K562 (cell line): ENCODE data around the gene BAD. TPM values are rescaled to one million over a fixed set of nuclear protein-coding genes. Genes with fewer than 3 reads are reported as not detected.

ENCODE experiments used
- ASH1L ChIP-seq: fragments of 450-650 bp; IDR thresholded peaks from 2 replicates; pipeline ENCODE4 v1.6.1; 2018; ENCODE audit warnings: borderline replicate concordance, mild to moderate bottlenecking, low read depth; ENCODE audit not compliant: partially characterized antibody
- CBFA2T3 ChIP-seq: fragments of 450-650 bp; IDR thresholded peaks from 2 replicates; pipeline ENCODE4 v1.6.1; 2017
- CTBP1 ChIP-seq: fragments of 450-650 bp; IDR thresholded peaks from 2 replicates; pipeline ENCODE4 v1.6.1; 2016; ENCODE audit warnings: borderline replicate concordance
- EWSR1 ChIP-seq: fragments of 450-650 bp; IDR thresholded peaks from 2 replicates; pipeline ENCODE4 v1.6.1; 2018; ENCODE audit warnings: borderline replicate concordance, mild to moderate bottlenecking, low read depth, moderate library complexity; ENCODE audit not compliant: partially characterized antibody
- HIVEP1 ChIP-seq: fragments of 250-450 bp; sonication (Bioruptor Pico); IDR thresholded peaks from 2 replicates; pipeline ENCODE4 v1.4.0; 2020; ENCODE audit warnings: mild to moderate bottlenecking
- KDM1A ChIP-seq, 2 experiments: fragments of 450-650 bp; IDR thresholded peaks; 2 replicates each; pipeline ENCODE4 v1.6.1; 2016; ENCODE audit warnings: mild to moderate bottlenecking in 2 of 2
- KDM2B ChIP-seq: fragments of 250-450 bp; sonication (Bioruptor Pico); IDR thresholded peaks from 2 replicates; pipeline ENCODE4 v1.8.0; 2021; ENCODE audit warnings: mild to moderate bottlenecking, moderate library complexity
- NR1H2 ChIP-seq: sonication (generic); formaldehyde crosslinking; IDR thresholded peaks from 2 replicates; pipeline ENCODE4 v1.4.0; 2020; ENCODE audit warnings: mild to moderate bottlenecking, missing genetic modification reagents
- NR3C1 ChIP-seq: sonication (generic); formaldehyde crosslinking; IDR thresholded peaks from 2 replicates; pipeline ENCODE4 v1.8.1; 2022; ENCODE audit warnings: missing genetic modification reagents
- PURB ChIP-seq: sonication (generic); formaldehyde crosslinking; IDR thresholded peaks from 2 replicates; pipeline ENCODE4 v1.9.0; 2021; ENCODE audit warnings: low read depth, mild to moderate bottlenecking, missing genetic modification reagents
- RBM15 ChIP-seq: fragments of 200-400 bp; formaldehyde crosslinking; IDR thresholded peaks from 2 replicates; pipeline ENCODE4 v1.6.1; 2018; ENCODE audit warnings: mild to moderate bottlenecking, low read length, moderate library complexity; ENCODE audit not compliant: insufficient read depth
- RFX7 ChIP-seq: fragments of 250-450 bp; sonication (Bioruptor Pico); IDR thresholded peaks from 2 replicates; pipeline ENCODE4 v1.5.1; 2021; ENCODE audit warnings: mild to moderate bottlenecking
- SIRT6 ChIP-seq: IDR thresholded peaks from one replicate; pipeline ENCODE4 v1.6.1; 2012; ENCODE audit warnings: low read depth, mild to moderate bottlenecking, control low read depth, inconsistent platforms, low read length, moderate library complexity
- SMAD3 ChIP-seq: fragments of 450-650 bp; formaldehyde crosslinking; conservative IDR thresholded peaks from 2 replicates; pipeline ENCODE4 v1.4.0; 2020; ENCODE audit warnings: mild to moderate bottlenecking
- ZBTB8A ChIP-seq: fragments of 450-650 bp; IDR thresholded peaks from 2 replicates; pipeline ENCODE4 v1.6.1; 2018; ENCODE audit warnings: mild to moderate bottlenecking, moderate library complexity; ENCODE audit not compliant: partially characterized antibody
- ZC3H11A ChIP-seq: IDR thresholded peaks from 2 replicates; pipeline ENCODE4 v1.6.1; 2012; ENCODE audit warnings: low read depth, low read length, improper control_type of control experiment
- ZNF133 ChIP-seq: fragments of 250-450 bp; sonication (Bioruptor Pico); IDR thresholded peaks from 2 replicates; pipeline ENCODE4 v1.4.0; 2020; ENCODE audit warnings: mild to moderate bottlenecking
- ZNF436 ChIP-seq: fragments of 250-450, 450-650 bp; sonication (Bioruptor Pico); formaldehyde crosslinking; IDR thresholded peaks from 2 replicates; pipeline ENCODE4 v1.7.0; 2020; ENCODE audit warnings: mild to moderate bottlenecking
- ZNF76 ChIP-seq: fragments of 250-450 bp; sonication (Bioruptor Pico); IDR thresholded peaks from 2 replicates; pipeline ENCODE4 v1.4.0; 2020; ENCODE audit warnings: mild to moderate bottlenecking, moderate library complexity, borderline replicate concordance
- polyA plus RNA-seq, 8 experiments: library from polyadenylated mRNA; depleted of rRNA in 4 of 8; stranded (reverse) in 5 of 8; unstranded in 3 of 8; fragments of >200 nt; fragmentation: Nextera tagmentation in 2 of 8; fragmentation: Illumina TruSeq in 1 of 8; extraction: Ambion mirVana in 2 of 8; extraction: Trizol in 1 of 8; gene quantifications; 2 replicates each; pipeline versions ENCODE4 v1.2.1 to v1.2.3, GENCODE V29; 2011 to 2014; ENCODE audit warnings: inconsistent platforms in 1 of 8, missing spikeins in 1 of 8
- total RNA-seq, 7 experiments: library from RNA; depleted of rRNA in 6 of 7; stranded (reverse); fragments of >200 nt in 6 of 7; fragmentation: Illumina TruSeq in 2 of 7; extraction: Trizol in 2 of 7; gene quantifications; 2 replicates each; pipeline versions ENCODE4 v1.2.1 to v1.2.3, GENCODE V29; 2011 to 2021; ENCODE audit warnings: low replicate concordance in 1 of 7
- TF ChIP-seq, protein P1 (sequence below): fragments of 450-650 bp; formaldehyde crosslinking; IDR thresholded peaks from 2 replicates; pipeline ENCODE4 v1.4.0; 2020; ENCODE audit warnings: mild to moderate bottlenecking
- TF ChIP-seq, protein P2 (sequence below): sonication (generic); formaldehyde crosslinking; IDR thresholded peaks from 2 replicates; pipeline ENCODE4 v1.9.0; 2022; ENCODE audit warnings: mild to moderate bottlenecking, missing genetic modification reagents
- TF ChIP-seq, protein P3 (sequence below): fragments of 450-650 bp; IDR thresholded peaks from 2 replicates; pipeline ENCODE4 v1.6.1; 2018; ENCODE audit not compliant: partially characterized antibody
- TF ChIP-seq, protein P4 (sequence below): fragments of 450-650 bp; formaldehyde crosslinking; IDR thresholded peaks from 2 replicates; pipeline ENCODE4 v1.4.0; 2020; ENCODE audit warnings: mild to moderate bottlenecking, moderate library complexity

The BAD gene
- total and polyA plus RNA-seq, 9 of the 15 experiments (the other 6 are each of a cell fraction or from before 2014, with no cell fraction given) = 0.61 to 45.6 (median 11.8) TPM

DNA sequence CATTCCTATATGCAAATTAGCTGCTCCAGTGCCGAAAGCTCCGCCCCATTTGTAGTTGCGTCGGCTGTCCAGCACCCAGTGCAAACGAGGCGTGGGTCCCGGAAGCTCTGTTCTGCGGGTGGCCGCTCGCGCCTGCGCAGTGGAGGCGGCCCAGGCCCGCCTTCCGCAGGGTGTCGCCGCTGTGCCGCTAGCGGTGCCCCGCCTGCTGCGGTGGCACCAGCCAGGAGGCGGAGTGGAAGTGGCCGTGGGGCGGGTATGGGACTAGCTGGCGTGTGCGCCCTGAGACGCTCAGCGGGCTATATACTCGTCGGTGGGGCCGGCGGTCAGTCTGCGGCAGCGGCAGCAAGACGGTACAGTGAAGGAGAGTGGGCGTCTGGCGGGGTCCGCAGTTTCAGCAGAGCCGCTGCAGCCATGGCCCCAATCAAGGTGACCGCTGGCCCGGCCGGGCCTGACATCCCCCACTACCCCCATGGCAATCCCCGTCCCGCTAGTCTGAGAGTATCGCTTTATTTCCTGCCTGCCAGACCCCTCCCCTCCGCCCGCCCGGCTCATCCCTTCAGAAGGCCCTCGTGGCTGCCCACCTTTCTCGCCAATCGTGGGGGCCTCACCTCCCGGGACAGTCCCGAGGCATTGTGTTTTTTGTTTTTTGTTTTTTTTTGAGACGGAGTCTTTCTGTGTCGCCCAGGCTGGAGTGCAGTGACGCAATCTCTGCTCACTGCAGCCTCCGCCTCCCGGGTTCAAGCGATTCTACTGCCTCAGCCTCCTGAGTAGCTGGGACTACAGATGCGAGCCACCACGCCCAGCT lies 33.7 kb upstream of the BAD start, which contains the start of gene PRDX5 (continued):
- TF ChIP-seq, protein P1, sequence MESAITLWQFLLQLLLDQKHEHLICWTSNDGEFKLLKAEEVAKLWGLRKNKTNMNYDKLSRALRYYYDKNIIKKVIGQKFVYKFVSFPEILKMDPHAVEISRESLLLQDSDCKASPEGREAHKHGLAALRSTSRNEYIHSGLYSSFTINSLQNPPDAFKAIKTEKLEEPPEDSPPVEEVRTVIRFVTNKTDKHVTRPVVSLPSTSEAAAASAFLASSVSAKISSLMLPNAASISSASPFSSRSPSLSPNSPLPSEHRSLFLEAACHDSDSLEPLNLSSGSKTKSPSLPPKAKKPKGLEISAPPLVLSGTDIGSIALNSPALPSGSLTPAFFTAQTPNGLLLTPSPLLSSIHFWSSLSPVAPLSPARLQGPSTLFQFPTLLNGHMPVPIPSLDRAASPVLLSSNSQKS (CRISPR knock-in tag) = no peak
- TF ChIP-seq KDM1A (IDR thresholded peaks at IDR 0.05) (no peak), KDM2B (CRISPR knock-in tag) (no peak), HIVEP1 (CRISPR knock-in tag) (no peak), NR3C1 (CRISPR knock-in tag) (no peak), ASH1L (no peak), RFX7 (no peak), RBM15 (no peak), PURB (CRISPR knock-in tag) (no peak), ZC3H11A (peak; percentile 53; the same call in 1 of the 2 replicates), ZNF436 (CRISPR knock-in tag) (no peak), CBFA2T3 (no peak), SIRT6 (no peak), ZBTB8A (no peak), CTBP1 (peak; percentile 93), NR1H2 (CRISPR knock-in tag) (no peak), ZNF133 (CRISPR knock-in tag) (no peak), SMAD3 (CRISPR knock-in tag) (no peak), ZNF76 (CRISPR knock-in tag) (no peak), EWSR1 (no peak)
- TF ChIP-seq, protein P2, sequence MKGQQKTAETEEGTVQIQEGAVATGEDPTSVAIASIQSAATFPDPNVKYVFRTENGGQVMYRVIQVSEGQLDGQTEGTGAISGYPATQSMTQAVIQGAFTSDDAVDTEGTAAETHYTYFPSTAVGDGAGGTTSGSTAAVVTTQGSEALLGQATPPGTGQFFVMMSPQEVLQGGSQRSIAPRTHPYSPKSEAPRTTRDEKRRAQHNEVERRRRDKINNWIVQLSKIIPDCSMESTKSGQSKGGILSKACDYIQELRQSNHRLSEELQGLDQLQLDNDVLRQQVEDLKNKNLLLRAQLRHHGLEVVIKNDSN (CRISPR knock-in tag) = no peak
- TF ChIP-seq, protein P3, sequence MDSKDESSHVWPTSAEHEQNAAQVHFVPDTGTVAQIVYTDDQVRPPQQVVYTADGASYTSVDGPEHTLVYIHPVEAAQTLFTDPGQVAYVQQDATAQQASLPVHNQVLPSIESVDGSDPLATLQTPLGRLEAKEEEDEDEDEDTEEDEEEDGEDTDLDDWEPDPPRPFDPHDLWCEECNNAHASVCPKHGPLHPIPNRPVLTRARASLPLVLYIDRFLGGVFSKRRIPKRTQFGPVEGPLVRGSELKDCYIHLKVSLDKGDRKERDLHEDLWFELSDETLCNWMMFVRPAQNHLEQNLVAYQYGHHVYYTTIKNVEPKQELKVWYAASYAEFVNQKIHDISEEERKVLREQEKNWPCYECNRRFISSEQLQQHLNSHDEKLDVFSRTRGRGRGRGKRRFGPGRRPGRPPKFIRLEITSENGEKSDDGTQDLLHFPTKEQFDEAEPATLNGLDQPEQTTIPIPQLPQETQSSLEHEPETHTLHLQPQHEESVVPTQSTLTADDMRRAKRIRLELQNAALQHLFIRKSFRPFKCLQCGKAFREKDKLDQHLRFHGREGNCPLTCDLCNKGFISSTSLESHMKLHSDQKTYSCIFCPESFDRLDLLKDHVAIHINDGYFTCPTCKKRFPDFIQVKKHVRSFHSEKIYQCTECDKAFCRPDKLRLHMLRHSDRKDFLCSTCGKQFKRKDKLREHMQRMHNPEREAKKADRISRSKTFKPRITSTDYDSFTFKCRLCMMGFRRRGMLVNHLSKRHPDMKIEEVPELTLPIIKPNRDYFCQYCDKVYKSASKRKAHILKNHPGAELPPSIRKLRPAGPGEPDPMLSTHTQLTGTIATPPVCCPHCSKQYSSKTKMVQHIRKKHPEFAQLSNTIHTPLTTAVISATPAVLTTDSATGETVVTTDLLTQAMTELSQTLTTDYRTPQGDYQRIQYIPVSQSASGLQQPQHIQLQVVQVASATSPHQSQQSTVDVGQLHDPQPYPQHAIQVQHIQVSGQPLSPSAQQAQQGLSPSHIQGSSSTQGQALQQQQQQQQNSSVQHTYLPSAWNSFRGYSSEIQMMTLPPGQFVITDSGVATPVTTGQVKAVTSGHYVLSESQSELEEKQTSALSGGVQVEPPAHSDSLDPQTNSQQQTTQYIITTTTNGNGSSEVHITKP = peak; percentile 38
- TF ChIP-seq, protein P4, sequence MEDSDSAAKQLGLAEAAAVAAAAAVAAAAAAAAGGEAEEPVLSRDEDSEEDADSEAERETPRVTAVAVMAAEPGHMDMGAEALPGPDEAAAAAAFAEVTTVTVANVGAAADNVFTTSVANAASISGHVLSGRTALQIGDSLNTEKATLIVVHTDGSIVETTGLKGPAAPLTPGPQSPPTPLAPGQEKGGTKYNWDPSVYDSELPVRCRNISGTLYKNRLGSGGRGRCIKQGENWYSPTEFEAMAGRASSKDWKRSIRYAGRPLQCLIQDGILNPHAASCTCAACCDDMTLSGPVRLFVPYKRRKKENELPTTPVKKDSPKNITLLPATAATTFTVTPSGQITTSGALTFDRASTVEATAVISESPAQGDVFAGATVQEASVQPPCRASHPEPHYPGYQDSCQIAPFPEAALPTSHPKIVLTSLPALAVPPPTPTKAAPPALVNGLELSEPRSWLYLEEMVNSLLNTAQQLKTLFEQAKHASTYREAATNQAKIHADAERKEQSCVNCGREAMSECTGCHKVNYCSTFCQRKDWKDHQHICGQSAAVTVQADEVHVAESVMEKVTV (CRISPR knock-in tag) = peak; percentile 74
